Fibroblast of skin of scalp (primary cell): ENCODE data around the gene PRSS8.

Experiments
- DNase-seq: peaks from one replicate; pipeline ENCODE4 v3.0.0-alpha.2; 2013

The PRSS8 gene

GRCh38 chr16:31128711-31129567 is 6.6 kb downstream of the PRSS8 start:
- no peak for DNase-seq

DNA sequence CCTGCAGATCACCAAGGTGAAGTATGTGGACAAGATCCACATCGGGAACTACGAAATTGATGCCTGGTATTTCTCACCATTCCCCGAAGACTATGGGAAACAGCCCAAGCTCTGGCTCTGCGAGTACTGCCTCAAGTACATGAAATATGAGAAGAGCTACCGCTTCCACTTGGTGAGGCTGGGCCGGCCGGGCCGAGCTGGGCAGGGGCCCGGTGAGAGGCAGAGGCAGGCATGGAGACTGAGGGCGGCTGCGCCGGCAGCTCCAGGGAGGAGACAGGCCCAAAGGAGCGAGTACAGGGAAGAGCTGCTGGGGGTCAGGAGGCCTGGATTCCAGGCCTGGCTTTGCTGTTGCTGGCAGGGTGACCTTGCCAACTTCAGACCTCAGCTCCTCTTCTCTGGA is 8.3 kb downstream of the PRSS8 start:
- no peak for DNase-seq

DNA sequence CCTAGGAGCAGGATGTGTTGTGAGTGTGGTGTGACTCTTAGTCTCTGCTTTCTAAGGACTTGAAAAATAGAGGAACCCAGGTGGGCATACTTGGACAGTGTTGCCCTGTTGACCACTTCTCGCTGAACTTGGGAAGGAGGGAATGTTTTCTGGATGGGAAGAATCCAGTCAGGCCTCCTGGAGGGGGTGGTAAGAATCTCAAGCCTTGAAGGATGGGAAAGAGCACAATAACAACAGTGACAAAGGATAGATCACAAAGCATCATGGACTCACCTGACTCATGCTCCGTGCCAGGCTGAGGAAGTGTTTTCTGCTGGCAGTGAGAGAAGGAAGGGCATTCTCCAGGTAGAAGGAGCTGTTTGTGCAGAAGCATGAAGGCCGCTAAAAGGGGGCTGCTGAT is 9.7 kb downstream of the PRSS8 start:
- DNase-seq = no peak

GRCh38 chr16:31120129-31120528 is 15.4 kb downstream of the PRSS8 start:
- no peak for DNase-seq

- peak; percentile 19 for DNase-seq
Observed at GRCh38 chr16:31118223-31119155, 17.0 kb downstream of the PRSS8 start.

- peak; percentile 98 for DNase-seq
Observed at GRCh38 chr16:31117384-31118222, 17.9 kb downstream of the PRSS8 start, which contains the start of gene KAT8. Gene KAT8 (plus strand): TSS chr16:31117664. CDS start chr16:31117682, 18 bp downstream.

DNA sequence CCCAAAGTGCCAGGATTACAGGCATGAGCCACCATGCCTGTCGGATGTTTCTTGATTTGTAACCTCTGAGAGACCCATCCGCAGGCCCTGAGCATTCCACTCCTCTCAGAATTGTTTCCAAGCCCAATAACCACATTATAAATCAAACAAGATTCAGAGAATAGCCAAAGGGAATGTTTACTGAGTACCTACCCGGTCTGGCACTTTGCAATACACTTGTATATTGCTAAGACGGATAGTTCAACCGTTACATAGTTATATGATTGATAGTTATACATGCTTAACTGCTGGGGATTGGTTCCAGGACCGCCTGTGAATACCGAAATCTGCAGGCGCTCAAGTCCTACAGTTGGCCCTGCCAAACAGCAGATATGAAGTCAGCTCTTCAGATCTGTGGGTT is 21.1 kb downstream of the PRSS8 start:
- no peak for DNase-seq

- DNase-seq = no peak
Observed at GRCh38 chr16:31113121-31114120, 22.1 kb downstream of the PRSS8 start.

DNA sequence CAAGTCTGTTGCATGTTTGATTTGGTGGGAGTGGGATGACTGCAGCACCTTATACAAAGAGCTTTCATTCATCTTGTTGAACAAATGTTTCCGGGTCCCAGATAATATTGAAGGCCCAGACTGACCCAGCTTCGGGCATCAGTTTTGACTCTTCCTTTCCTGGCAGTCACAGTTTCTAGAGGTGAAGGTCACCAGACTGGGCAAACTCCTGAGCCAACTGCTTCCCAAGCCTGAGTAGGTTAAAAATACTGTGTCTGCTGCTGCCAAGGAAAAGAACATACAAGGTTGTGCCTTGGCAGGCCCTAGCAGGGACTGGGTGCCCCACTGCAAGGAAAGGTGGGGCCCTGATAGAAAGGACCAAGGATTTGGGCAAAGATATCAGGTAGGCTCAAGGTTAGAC is 22.8 kb downstream of the PRSS8 start:
- no peak for DNase-seq

DNA sequence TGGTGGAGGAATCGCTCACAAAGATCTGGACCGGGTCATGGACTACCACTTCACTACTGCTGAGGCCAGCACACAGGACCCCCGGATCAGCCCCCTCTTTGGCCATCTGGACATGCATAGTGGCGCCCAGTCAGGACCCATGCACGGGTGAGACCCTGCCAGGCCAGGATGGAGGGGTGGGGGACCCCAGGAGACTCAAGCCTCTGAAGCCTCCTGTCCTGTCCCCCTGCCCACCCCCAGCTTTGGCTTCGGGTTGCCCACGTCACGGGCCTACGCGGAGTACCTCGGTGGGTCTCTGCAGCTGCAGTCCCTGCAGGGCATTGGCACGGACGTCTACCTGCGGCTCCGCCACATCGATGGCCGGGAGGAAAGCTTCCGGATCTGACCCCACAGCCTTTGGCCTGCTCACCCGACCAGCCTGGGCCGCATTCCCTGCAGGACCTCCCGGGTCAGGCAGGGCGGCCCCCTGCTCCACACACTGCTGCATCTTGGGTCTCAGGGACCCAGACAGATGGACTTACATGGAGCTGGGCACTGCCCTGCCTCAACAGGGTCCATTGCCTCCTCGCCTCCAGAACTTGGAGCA is 23.6 kb downstream of the PRSS8 start:
- DNase-seq = no peak

GRCh38 chr16:31110106-31111034 is 25.2 kb downstream of the PRSS8 start:
- DNase-seq = no peak

- DNase-seq = no peak
Observed at GRCh38 chr16:31109622-31110021, 25.9 kb downstream of the PRSS8 start.

DNA sequence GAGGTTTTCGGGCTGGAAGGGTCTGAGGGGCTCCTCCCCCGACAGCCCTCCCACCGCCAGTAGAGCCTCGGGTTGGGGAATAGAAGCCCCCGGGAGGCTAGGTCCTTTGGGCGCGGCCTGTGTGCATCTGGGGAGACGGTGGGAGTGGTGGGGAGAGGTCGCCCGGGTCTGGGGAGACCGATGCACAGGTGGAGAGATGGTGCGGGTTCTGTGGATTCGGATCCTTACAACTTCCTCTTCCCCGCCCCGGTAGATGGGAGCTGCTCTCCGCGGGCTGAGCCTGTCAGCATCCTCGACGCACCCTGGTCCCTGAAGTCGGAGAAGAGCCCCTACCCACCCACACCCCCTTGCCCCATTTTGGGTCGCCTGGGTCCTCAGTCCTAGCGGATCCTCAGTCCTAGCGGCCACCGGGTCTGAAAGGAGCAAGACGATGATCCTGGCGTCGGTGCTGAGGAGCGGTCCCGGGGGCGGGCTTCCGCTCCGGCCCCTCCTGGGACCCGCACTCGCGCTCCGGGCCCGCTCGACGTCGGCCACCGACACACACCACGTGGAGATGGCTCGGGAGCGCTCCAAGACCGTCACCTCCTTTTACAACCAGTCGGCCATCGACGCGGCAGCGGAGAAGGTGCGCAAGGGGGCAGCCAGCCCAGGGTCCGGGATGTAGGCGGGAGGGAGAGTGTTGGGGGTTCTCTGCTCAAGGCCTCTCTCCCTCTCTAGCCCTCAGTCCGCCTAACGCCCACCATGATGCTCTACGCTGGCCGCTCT is 26.6 kb downstream of the PRSS8 start:
- DNase-seq = no peak

GRCh38 chr16:31108035-31108793 is 27.3 kb downstream of the PRSS8 start, which contains the start of gene BCKDK:
Gene BCKDK (plus strand): TSS chr16:31108386. CDS start chr16:31109224, 838 bp downstream.
- DNase-seq = peak; percentile 84

- DNase-seq = no peak
Observed at GRCh38 chr16:31107465-31107867, 28.1 kb downstream of the PRSS8 start.

DNA sequence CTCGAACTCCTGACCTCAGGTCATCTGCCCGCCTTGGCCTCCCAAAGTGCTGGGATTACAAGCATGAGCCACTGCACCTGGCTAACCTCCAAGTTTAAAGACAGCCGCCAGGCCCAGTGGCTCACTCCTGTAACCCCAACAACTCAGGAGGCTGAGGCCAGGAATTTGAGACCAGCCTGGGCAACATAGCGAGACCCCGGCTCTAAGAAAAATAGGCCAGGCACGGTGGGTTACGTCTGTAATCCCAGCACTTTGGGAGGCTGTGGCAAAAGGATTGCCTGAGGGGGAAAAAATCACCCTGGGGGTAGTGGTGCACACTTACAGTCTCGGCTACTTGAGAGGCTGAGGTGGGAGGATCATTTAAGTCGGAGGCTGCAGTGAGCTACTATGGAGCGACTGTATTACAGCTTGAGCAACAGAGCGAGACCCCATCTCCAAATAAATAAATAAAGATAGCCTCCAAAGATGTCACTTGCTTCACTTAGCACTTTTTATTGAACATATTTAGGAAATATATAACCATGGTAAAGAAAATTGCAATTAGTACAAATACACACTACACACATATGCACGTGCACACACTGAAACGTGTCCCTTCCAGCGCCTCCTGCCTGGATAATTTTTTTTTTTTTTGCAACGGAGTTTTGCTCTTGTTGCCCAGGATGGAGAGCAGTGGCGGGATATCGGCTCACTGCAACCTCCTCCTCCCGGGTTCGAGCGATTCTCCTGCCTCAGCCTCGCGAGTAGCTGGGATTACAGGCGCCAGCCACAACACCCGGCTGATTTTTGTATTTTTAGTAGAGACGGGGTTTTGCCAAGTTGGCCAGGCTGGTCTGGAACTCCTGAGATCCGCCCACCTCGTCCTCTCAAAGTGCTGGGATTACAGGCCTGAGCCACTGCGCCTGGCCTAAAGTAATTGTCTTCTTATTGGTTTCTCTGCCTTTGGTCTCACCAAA is 28.7 kb downstream of the PRSS8 start:
- DNase-seq = no peak
